Measurements from ENCODE around the gene ATG9A.
A peak's percentile ranks its signal among the peaks of the same experiment; 100 is the strongest.

ATG9A gene

DNA sequence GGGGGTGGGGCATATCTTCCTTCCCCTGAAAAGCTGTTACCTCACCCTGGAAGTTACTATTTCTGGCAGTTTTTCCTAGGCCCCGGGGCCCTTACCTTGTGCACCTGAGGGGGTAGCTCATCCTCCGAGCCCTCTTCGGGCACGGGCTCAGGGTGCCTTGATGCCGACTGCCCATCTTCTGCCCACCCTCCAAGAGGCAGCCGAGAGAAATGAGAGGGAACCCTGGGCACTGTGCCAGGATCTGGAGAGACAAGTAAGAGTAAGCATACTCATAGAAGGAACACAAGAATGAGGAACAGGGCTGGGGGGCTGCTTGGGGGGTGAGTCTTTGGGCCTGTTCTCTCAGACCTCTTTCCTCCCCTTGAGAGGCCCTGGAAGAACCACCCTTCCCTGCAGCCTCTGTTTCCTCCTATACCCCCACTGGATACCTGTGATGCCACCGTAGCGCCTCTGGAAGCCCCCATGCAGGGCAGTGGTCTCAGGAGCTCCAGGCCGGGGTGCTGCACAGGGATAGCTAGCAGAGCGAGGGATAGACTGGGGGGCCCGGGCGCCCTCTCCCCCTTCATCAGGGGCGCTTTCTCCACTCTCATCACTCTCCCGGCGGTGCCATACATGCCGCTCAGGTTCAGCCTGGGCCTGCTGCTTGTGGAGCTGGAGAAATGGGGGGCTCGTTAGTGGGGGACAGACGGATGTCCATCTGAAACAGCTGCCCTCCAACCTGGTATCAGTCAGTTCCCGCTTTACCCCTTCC is 8.6 kb downstream of the ATG9A start:
- no peak for DNase-seq (ENCODE audit: low read depth, low spot score)

DNA sequence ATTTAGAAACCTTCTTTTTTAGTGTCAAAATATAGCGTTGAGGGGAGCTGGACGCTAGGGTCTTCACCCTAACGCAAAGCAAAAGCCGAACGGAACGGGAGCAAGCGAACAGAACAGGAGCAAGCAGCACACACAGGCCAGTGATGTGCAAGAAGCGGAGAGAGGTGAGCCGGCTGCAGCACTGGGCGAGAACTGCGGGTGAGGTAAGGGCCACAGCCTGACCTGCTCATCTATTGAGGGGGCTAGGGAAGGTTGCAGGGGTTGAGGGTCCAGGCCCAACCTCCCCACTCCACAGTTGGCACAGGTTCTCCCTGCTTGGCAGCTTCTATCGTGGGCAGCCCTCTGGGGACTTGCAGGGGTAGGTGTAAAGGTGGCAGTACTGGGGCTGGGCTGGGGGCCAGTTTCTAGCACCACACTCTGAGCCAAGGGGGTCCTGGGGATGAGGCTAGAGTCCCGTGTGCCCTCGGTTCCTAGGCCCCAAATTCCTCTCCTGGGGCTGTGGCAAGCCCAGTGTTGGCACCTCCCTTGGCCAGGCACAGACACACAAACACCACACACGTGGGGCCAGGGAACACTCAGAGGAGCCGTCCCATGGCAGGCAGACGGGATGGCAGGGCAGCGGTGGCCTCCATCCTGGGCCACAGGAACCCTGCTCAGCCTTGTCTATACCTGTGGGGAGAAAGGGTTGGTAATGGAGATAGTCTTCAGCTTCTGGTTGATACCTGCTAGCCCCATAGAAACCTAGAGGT is 9.5 kb downstream of the ATG9A start:
- no peak for DNase-seq (ENCODE audit: low read depth, low spot score)

DNA sequence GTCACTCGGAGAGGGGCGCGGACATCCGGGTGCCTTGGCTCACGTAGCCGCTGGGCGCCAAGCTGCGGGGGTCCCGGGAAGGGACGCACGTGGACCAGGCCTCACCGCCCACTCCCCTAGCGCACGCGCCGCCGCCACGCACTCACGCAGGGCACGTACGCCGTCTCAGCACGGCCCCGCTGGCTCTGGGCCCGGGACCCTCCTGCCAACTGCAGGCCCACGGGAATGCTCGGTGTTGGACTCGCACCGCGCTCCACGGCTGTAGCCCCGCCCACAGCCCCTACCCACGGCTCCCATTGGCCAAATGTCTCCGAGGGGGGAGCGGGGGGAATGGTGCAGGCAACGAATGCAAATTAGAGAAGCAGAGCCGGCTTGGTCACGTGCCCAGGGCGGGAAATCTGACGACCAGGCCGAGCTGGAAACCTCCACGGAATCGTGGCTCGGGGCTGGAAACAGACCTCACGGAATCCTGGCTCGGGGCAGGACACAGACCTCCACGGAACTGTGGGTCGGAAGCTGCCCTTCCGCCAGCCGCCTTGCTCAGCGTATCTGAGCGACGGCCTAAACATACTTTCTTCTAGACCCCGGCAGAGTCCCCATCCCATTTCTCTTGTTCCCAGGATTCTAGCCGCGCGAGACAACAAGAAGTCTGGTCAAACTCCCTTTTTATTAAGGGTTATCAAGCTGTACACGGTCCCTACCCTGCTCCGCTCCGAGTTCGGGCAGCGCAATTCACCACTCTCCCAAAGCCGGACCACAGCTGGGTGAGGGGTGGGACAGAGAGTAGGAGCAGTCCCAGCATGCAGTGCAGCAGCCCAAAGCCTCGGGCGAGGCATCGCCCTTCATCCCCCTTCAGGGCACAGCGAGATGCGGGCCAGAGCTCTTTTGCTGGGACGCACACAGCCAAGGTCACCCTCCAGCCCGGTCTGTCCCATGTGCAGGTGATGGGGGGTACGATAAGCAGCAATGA is 10.4 kb downstream of the ATG9A start, which contains the start of gene ABCB6:
TSS of gene ABCB6 (minus strand) at position 227 of the 970 bp plus-strand sequence. CDS start 285 bp downstream, outside the sequence.
- peak; percentile 82 for DNase-seq (ENCODE audit: low read depth, low spot score)

DNA sequence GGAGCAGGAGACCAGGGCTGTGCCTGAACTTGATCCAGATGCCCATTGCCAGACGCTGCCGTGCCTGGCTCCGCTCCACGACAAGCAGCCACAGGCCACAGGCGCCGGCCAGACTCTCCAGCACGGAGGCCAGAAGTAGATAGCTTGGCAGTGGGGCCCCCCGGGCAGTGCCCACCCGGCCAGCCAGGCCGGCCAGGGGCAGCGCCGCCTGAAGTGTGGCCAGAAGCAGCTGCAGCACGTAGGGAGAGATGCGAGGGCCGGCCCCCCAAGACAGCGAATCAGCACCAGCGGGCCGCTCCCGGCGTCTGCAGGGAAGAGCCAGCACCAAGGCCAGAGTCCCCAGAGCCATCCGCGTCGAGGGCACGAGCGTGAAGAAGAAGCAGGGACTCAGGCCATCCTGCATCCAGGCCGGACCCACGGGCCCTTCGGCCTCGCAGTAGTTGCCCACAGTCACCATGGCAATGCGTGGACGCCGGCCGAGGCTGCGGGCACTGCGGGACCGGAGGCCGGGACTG is 11.2 kb downstream of the ATG9A start:
- no peak for DNase-seq (ENCODE audit: low read depth, low spot score)

DNA sequence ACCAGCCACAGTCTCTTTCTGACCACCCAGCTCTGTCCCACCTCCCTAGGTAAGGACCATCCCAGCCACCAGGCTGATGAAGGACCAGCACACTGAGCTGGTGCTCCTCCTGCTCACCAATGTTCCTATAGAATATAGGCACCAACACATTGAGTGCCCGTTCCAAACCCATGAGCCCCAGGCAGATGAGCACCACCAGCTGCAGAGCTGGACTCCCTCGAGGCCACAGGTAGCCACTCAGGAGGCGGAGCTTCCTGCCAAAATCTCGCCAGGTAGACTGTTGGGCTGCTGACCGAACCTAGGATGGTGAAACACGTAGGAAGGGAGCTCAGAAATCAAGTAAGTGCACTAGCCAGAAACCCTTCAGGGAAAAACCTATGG is 12.9 kb downstream of the ATG9A start:
- DNase-seq (ENCODE audit: low read depth, low spot score) = no peak

DNA sequence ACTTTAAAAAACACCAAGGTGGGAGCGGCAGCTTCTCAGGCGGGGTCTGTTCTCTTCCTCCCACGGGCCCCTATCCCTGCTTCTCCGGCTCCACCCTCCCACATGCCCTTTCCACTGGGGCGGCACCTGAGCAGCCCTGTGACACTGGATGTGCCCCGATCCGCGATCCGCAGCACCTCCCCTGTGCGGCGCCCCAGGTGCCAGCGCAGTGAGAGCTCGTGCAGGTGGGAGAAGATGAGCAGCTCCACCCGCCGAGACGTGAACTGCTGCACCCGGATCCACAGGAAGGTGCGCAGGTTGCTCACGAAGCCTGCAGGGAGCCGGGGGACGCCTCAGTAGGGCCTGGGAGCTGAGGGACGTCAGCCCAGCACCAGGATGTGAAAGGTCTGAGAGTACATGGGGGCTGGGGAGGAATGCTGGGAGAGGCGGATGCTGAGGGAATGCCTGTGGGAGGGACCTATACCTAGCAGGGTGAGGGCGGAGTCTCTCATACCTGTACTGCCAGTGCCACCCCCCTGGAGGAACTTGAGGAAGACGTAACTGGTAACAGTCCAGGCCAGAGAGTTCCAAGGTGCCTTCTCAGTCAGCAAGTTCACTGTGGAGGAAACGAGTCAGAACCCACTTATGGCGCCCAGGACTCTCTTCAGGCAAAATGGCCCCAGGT is 13.4 kb downstream of the ATG9A start:
- no peak for DNase-seq (ENCODE audit: low read depth, low spot score)

DNA sequence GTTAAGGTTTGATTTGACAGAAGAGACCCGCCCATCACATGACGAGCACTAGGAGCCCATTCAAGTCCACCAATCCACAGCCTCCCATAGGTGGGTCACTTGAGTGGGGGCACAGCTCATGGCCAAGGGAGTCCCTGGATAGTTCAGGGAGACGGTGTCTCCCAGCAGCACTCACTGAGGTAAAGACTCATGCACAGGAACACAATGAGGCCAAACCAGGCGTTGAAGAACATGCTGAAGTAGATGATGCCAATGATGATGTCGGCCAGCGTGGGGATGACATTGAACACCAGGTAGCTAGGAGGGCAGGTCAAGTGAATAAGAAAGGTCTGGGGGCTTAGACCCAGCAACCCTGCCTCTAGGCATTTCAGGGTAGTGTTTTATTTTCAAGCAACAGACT is 14.7 kb downstream of the ATG9A start:
- no peak for DNase-seq (ENCODE audit: low read depth, low spot score)

DNA sequence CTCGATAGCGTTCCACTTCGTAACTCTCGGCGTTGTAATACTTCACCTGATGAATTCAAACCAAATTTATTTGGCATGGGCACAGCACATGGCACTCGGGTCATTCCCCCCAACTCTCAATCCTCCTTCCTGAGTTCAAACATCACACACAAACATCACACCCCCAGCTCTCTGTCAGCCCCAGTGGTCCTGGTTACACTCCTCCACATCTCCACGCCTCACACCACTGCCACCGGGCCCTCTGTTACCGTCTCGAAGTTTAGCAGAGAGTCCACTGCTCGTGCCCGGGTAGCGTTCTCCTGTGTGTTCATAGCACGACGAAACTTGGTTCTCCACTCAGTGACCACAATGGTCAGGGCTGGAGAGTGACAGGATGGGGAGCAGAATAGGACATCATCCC is 15.3 kb downstream of the ATG9A start:
- no peak for DNase-seq (ENCODE audit: low read depth, low spot score)

DNA sequence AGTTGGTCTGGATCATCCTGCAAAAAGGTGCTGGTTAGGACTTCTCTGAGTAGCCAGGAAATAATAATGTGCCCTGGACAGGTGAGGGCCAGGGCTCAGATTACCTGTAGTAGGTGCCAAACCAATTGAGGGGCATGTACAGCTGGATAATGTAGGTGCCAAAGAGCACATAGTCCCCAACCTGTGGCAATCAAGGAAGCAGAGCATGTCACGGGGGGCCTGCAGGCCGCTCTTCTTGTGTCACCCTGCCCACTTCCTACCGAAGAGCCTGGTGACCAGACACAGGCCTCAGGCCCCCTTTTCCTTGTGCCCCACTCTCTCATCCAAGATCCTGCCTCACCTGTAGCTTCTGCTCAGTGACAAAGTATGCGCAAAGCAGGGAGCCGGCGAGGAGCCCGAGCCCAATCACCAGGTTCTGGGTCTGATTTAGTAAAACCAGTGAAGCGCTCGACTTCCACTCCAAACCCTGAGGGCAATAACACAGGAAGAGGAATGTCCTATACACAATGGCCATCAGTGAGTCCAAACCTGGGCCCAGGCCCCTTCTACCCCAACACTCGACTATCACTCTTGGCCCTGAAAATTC is 15.9 kb downstream of the ATG9A start:
- DNase-seq (ENCODE audit: low read depth, low spot score) = no peak

DNA sequence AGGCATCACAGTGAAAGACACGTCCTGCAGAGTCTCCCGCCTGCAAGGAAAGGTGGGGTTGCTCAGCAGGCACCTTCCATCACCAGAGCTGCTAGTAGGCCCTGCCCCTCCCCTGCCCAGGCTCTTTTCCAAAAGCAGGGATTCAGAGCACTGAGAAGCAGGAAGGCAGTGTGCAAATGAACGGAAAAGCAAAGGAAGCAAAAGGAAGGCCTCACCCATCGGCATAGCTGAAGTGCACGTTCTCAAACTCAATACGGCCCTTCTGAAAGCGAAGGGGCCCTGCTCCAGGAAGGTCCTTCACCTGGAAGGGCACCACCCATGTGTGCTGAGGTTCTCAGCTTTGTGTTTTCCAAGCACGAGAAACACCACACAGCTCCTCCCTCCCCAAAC is 16.4 kb downstream of the ATG9A start:
- DNase-seq (ENCODE audit: low read depth, low spot score) = no peak

DNA sequence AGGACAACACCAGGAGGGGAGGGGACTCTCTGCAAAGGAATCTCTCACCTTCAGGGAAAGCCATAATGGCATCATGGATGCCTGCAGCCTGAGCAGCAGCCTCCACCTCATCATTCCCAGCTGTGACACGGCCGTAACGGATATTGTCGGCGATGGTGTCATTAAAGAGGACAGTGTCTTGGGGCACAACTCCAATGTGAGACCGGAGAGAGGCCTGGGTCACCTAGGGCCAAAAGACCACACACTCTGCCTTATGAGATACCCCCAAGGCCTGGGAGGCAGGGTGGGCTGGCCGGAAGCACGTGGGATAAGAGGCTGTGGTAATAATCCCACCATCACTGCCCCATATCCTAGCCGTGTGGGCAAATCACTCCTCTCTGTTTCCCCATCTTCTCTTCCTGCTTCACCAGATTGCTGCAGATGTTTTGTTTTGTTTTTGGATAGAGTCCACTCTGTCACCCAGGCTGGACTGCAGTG is 18.5 kb downstream of the ATG9A start:
- DNase-seq (ENCODE audit: low read depth, low spot score) = no peak

DNA sequence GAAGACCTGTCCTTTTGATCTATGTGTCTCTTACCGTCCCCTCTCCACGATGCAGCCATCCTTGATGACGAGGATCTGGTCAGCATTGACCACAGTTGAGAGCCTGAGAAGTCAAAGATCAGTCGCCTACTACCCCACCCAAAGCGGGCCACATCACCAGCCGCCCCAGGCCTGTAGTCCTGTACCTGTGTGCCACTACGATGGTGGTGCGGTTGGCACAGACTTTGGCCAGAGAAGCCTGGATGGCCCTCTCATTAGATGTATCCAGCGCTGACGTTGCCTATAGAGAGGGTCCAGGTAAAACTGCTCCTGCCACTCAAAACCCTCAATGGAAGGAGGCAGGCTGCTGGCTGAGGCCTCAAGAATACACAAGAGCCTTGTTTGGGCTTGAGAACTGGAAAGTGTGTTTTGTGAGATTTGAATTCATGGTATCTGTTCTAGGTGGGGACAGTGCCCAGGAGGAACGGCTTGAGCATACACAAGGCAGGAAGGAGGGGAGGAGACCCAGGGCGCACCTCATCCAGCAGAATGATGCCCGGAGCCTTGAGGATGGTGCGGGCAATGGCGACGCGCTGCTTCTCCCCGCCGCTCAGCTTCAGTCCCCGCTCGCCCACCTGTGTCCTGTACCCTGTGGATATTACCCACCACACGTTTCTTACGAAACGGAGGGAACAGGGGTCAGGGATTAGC is 19.1 kb downstream of the ATG9A start:
- DNase-seq (ENCODE audit: low read depth, low spot score) = no peak

DNA sequence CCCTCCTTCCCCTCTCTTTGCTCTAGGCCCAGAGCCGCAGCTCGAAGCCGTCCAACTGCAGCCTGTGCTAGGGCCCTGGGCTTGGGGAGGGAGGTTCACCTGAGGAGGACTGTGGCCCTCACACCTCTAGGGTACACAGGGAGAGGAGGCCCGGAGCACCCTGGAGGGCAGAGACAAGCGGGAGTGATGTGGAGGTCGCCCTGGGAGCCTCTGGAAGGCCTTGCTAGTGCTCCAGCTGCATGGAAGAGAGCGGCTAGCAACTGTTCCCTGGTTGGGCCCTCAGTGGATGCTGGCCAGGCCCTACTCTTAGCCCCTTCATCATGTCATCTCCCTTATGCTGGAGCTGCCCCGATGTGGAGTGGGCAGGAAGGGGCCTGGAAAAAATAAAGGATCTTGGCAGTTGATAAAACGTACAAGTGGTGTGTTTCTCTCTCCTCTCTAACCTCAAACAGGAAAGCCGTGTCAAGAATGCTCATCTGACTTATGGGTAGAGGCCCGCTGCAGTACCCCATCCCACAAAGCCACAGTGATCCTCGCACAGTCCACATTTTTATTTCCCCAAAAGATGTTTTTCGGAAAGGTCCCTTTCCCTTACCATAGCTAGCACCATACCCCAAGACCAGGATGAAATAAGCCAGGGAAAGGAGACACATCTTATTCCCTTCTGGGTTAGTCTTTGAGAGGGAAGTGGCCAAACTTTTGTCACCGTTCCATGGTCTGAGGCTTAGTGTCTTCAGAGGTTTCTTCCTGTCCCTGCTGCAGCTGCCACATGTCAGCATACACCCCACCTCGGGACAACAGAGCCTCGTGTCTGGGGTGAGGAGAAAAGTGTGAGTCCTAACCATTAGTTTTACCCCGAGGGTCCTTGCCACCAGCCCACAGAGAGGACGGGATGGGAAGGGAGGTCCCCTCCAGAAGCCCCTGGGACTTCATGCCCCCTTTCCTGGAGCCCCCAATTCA is 19.9 kb downstream of the ATG9A start:
- DNase-seq (ENCODE audit: low read depth, low spot score) = no peak

DNA sequence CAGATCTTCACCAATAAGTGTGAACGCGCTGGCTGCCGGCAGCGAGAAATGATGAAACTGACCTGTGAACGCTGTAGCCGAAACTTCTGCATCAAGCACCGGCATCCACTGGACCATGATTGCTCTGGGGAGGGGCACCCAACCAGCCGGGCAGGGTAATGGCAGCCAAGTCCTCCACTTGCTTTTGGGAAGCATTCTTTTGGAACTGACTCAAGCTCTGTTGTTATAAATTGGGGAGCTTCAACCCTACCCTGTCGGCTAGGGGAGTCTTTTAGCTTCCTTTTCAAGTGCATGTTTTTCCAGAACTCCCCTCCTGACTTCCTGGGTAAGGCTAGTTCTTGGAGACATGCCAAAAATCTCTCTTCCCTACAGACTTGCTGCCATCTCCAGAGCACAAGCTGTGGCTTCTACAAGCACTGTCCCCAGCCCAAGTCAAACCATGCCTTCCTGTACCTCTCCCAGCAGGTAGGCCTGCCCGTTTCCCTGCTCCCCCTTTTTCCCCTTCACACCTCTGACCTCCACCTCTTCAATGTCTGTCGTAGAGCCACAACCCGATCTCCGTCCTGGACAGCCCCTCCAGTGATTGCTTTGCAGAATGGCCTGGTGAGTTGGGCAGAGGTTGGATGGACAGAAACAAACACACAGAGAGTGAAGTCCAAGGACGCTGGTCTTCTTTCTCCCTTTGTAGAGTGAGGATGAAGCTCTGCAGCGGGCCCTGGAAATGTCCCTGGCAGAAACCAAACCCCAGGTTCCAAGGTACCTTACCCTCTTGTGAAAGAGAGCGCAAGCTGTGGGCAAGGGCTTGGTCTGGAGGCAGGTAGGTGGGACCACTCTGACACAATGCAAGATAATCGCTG is 21.3 kb downstream of the ATG9A start:
- no peak for DNase-seq (ENCODE audit: low read depth, low spot score)

DNA sequence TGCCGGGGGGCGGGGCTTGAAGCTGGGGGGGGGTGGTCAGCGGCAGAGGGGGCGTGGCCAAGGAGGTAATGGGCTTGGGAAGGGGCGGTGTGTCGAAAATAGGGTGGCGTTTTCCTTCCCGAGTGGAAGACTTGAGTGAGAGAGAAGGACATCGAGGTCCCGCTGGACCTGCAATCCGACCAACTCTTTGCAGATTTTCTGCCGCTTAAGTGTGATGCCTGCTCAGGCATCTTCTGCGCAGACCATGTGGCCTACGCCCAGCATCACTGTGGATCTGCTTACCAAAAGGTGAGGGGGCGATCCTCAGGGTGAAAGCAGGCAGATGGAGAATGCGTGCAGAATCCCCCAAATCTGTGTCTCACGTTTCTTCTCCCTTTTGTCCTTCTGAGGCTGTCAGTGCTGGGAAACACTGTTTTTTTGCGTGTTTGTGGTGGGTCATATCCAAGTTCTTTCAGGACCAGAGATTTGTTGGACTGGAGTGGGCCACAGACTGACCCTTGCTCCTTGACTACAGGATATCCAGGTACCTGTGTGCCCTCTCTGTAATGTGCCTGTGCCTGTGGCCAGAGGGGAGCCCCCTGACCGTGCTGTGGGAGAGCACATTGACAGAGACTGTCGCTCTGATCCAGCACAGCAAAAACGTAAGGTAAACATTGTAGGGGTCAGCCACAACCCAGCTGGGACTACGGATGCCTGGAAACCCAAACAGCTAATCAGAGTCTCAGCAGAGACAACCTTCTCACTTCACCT is 22.1 kb downstream of the ATG9A start:
- no peak for DNase-seq (ENCODE audit: low read depth, low spot score)

DNA sequence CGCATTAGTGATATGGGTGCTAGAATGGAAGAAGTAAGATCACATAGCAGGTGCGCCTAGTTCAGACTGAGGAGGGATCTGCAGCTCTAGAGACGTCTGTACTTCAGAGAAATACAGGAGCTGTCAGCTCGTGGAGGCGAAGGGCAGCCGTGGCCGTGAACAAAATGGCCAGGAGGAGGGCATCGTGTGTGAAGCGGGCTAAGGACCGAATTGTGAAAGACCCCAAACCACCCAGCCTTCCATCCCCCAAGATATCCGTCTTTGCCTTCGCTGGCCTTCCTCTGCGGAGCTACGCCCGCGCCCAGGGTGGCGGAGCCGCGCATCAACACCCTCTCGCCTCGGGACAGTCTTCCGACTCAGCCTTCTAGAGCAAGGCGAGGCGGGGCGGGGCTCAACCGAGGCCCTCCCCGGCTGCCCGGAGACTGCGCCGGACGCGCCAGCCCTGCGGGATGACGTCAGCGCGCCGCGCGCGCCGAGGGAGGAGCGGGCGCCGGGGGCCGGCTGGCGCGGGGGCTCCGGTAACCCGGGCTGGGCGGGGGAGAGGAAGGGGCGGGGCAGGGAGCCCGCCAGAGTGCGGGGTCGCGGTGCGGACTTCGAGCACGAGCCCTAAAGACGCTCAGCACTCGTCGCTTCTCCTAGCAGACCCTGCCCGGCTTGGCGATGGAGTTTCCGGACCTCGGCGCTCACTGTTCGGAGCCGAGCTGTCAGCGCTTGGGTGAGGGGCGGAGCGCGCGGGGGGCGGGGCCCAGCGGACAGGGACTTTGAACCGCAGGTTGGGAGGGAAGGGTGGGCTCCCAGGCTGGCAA is 22.9 kb downstream of the ATG9A start, which contains the start of gene ZFAND2B:
TSS of gene ZFAND2B (plus strand) at position 455 of the 806 bp plus-strand sequence. CDS start at position 661, 206 bp downstream.
- DNase-seq (ENCODE audit: low read depth, low spot score) = peak; percentile 89
